ENCODE measurements around the gene PRKRIP1.
"Not testable (repeated sequence)": the region's sequence is repeated elsewhere in the genome, so short reads cannot be mapped to it uniquely, and the experiment has no call there.

The PRKRIP1 gene

DNA sequence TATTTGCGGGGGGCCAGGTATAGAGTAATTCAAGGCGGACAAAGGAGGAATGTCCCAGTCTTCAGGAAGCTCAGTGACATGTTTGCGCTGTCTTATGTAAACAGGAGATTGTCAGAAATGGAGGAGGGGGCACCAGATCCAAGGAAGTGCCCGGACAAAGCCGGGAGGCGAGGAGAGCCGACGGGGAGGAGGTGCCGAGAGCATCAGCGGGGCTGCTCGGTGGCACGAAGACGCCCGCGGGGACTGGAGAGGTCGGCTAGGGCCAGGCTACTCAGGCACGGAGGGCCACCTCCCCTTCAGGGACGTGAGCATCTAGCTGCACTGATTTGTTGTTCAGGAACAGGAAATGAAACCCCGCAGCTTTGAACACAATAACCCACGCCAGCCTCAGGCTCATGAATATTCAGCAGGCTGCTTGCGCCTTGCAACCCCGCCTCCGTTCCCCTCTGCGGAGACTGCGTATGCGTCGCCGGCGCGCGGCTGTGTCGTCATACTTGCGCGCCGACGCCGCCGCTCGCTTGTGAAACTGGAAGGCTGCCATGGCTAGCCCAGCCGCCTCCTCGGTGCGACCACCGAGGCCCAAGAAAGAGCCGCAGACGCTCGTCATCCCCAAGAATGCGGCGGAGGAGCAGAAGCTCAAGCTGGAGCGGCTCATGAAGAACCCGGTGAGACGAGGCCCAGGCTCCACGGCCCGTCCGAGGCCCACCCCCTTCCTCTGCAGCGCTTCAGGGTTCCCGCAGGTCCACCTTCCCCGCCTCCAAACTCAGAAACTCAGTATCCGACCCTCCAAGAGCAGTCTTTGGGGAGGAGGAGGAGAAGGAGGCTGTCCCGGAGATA, at the start of gene PRKRIP1:
Gene PRKRIP1, plus strand, starts transcription at position 491 of the 837 bp plus-strand sequence. Its CDS starts 49 bp downstream, at position 540.
- DNase-seq = peak; percentile 82

DNA sequence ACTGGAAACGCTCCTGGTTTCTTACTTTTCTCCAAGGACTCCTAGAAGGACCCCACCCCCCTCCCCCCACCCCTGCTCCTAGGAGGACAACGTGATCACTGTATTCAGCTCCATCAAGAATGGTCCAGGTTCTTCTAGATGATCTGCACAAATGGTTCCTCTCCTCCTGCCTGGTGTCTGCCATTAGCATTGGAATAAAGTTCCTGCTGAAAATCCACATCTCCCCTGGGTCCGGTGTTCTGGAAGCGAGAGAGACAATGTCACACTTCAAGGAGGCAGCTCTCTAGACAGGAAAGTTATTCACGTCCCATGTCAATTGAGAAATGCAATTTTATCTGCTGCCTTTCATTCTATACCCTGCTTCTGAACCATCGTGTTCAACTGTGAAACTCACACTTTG, 49.2 kb upstream of the PRKRIP1 start:
- not testable (repeated sequence) for DNase-seq

DNA sequence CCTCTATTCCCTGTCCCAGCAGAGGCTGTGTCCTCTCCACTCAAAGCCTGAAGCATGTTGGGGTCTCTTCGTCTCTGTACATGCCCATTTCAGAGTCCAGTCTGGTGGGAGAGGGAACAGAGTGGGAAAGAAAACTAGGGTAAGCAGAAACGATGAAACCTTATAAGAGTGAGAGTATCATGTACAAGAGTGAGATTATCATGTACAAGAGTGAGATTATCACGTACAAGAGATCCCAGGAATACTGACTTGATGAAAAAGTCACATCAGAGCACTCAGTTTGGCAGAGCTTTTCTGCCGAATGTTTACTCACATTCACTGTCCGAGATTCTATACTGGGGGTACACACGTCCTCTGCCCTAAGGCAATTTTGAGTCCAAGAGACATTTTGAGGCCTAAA, 39.8 kb upstream of the PRKRIP1 start, which contains the start of gene SPDYE6:
Gene SPDYE6, minus strand, starts transcription at position 101 of the 400 bp plus-strand sequence. CDS start 421 bp downstream, outside the sequence.
- DNase-seq = not testable (repeated sequence)

- peak; percentile 93 for DNase-seq
Measured at GRCh38 chr7:102363549-102364393, 32.4 kb upstream of the PRKRIP1 start.

DNA sequence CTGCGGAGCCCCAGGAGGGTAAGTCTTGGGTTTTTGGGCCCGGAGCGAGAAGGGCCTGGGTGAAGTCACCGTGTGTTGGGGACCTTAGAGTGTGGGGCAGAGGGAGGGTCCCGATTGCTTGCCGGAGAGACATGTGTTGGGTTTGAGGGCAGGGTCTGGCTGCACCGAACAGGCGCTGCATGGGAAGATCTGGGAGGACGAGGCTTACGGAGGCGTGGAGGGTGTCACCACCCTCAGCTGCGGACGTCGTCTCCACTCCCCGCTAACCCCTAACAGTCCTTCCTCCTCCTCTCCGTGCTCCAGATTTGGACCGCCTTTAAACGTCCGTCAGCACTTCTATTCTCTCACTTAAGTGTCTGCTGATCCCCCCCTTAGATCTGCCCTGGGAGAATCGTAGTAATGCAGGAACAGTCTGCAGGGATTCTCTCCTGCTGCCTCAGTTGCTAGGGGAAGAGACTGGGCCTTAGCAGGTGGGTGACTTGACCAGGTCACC, 31.7 kb upstream of the PRKRIP1 start:
- not testable (repeated sequence) for DNase-seq

- not testable (repeated sequence) for DNase-seq
Measured at GRCh38 chr7:102365390-102365789, 30.8 kb upstream of the PRKRIP1 start.

DNA sequence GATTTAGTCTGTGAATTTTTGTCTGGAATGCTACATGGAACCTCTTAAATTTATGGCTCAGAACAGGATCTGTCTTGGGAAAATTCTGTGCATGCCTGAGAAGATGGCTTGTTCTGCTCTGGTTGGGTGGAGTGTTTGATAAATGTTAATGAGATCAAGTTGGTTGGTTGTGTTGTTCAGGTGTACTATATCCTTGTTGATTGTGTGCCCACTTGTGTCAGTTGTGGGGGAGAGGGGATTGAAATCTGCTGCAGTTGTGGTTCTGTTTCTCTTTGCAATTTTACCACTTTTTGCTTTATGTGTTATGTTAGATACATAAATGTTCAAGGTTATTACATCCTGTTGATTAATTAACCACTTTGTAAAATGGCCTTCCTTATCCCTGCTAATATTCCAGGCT, 26.1 kb upstream of the PRKRIP1 start:
- DNase-seq = not testable (repeated sequence)

GRCh38 chr7:102372796-102373195, 23.4 kb upstream of the PRKRIP1 start:
- not testable (repeated sequence) for DNase-seq

- no peak for DNase-seq
Measured at GRCh38 chr7:102376964-102377466, 19.1 kb upstream of the PRKRIP1 start.

DNA sequence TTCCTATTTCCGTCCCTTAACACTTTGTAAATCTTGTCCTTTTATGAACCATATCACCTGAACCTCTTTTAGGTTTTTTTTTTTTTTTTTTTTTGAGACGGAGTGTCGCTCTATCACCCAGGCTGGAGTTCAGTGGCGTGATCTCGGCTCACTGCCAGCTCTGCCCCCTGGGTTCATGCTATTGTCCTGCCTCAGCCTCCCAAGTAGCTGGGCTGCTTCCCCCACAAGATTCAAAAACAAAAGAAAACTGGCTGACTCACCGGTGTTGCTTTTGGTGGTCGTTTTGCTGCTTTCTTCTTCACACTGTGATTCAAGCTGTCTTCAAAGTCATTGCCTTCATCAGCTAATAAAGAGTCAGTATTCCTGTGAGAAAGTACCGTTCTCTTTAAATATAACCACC, 15.3 kb upstream of the PRKRIP1 start:
- DNase-seq = not testable (repeated sequence)

- not testable (repeated sequence) for DNase-seq
Measured at GRCh38 chr7:102381696-102382425, 14.3 kb upstream of the PRKRIP1 start.

- DNase-seq = no peak
Measured at GRCh38 chr7:102387064-102387463, 9.1 kb upstream of the PRKRIP1 start.

DNA sequence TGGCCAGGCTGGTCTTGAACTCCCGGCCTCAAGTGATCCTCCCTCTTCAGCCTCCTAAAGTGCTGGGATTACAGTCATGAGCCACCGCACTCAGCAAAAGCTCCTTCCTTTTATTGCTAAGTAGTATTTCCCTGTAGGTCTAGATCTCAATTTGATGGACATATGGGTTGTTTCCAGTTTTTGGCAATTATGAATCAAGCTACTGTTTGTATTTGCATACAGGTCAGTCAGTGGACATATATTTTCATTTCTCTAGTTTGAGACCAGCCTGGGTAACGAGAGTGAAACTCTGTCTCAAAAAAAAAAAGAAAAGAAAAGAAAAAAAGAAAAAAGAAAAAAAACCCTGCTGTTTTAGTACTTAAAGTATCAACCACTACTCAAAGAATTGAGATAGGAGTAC, 6.4 kb upstream of the PRKRIP1 start:
- no peak for DNase-seq

DNA sequence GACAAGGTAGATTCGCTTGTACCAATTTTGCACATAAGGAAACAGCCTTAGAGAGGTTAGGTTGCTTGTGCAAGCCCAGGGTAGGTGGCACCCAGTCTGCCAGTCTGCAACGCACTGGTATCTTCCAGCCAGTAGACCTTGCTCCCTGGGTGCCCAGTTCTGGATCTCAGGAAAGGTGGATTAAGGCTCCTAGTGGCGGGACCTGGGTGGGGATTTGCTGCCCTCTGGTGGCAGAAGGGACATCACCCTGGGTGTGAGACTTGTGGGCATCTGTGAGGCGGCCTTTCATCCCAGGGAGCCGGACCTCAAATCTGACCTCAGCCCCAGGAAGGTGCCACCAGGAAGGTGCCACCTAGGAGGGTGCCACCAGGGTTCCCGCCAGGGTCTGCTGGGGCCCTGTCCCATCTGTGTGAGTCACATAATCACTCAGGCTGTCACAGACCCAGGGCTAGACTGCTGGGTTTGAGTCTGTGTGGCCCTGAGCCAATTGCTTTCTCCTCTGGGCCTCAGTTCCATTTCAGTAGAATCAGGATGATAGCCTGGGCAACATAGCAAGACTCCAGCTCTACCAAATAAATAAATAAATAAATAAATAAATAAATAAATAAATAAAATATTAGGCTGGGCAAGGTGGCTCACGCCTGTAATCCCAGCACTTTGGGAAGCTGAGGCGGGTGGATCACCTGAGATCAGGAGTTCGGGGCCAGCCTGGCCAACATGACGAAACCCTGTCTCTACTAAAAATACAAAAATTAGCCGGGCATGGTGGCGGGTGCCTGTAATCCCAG, 5.3 kb upstream of the PRKRIP1 start:
- peak; percentile 65 for DNase-seq

- DNase-seq = no peak
Measured at GRCh38 chr7:102392330-102392729, 3.8 kb upstream of the PRKRIP1 start.

DNA sequence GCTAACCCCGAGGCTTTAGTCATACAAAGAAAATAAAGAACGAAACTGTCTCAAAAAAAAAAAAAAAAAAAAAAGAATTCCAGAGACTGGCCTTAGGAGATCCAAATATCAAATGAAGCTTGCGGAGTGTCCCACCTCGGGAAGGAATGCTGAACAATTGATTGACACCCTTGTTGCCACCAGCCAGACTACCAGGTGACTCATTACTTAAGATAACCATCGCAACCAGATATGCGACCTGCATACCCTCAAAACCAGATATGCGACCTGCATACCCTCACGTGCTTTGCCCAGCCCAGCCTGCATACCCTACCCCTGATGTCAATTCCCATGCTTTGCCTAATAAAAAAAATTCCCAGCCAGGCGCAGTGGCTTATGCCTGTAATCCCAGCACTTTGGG, 2.7 kb upstream of the PRKRIP1 start:
- DNase-seq = no peak

DNA sequence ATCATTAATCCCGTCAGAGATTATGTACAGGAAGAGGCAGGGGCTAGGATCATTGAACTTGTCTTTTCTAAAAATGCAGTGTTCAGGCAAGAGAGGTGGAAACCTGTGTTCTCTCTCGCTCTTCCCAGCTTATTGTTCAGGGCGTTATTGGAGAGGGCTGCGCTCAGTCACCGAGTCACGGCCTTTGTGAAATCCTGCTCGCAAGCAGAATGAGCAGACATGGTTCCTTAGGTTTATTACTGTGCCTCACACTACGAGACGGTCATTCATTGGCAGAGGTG, 631 bp upstream of the PRKRIP1 start:
- no peak for DNase-seq

DNA sequence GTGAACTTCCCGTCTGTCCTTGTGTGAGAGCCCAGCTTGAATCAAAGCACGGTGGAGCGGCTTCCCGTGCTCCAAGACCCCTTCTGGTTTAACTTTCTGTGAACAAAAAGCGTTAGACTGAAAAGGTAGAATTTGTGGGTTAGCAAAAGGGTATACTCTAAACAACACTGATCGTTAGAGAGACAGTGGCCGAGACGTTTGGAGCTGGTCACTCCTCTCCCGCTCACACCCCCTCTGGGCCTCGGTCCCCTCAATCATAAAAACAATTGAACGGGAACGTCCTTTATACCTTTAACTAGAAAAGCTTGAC, 502 bp downstream of the PRKRIP1 start:
- DNase-seq = no peak

DNA sequence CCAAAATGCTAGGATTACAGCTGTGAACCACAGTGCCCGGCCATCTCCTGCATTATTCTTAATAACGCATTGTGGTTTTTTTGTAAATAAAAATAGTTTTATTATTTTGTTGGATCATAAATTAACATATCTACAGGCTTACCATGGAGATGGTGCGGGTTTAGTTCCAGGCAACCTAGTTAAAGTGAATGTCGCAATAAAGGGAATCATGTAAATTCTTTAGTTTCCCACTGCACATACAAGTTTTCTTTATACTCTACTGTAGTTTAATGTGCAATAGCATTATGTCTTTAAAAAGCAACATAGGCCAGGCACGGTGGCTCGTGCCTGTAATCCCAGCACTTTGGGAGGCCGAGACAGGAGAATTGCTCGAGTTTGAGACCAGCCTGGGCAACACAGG, 2.4 kb downstream of the PRKRIP1 start:
- no peak for DNase-seq

DNA sequence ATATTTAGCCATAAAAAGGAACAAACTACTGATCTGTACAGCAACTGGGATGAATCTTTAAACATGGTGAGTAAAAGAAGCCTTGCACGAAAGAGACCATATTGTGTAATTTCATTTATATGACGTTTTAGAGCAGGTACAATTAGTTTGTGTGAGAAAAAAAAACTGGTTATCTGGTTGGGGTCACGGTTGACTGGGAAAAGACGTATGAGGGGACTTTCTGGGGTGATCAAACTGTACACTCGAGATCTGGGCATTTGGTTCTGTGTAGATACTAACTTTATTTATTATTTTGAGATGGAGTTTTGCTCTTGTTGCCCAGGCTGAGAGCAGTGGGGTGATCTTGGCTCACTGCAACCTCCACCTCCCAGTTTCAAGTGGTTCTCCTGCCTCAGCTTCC, 4.2 kb downstream of the PRKRIP1 start:
- no peak for DNase-seq

DNA sequence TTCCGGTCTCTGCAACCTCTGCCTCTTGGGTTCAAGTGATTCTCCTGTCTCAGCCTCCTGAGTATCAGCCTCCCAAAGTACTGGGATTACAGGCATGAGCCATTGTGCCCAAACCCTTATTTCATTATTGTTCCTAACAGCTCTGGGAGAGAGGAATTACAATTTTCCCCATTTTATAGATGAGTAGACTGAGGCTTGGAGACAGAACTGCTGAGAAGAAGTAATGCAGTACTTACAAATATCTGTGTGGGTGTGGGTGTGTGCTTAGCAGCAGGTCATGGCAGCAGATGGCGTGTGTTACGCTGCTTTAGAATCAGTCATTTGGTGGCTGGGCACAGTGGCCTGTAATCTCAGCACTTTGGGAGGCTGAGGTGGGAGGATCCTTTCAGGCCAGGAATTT, 7.4 kb downstream of the PRKRIP1 start:
- DNase-seq = no peak

All from activated naive CD4-positive, alpha-beta T cell treated with anti-CD3 and anti-CD28 coated beads, Interleukin-2, amount 50 U/mL, for 16 hours (primary cell).